GM10847 (cell line): Measurements from ENCODE around the gene FAM76A.

Experiments
- POLR2A ChIP-seq: IDR thresholded peaks from 2 replicates; pipeline ENCODE4 v1.6.1; 2011; ENCODE audit not compliant: insufficient read length; ENCODE audit errors: extremely low read depth

Gene FAM76A

DNA sequence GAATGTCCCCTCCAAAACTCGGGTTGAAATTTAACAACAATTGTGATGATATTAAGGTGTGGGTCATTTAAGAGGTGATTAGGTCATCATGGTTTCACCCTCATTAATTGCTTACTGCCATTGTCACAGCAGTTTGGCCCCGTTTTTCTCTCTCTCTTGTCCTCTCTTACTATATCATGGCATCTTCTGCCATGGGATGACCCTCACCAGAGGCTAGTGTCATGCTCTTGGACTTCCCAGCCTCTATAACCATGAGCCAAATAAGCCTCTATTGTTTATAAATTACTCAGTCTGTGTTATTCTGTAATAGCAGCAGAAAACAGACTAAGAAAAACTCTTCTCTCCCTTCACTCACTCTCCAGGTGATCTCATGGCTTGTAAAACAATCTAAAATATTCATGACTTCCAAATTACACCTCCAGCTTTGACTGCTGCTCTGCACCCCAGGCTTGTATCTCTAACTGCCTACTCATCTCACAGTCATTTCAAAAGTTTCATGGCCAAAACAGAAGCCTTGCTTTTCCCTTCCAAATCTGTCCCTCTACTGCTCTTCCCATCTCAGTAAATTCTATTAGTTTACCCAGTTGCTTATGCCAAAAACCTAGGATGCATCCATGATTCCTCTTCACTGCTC is 9.4 kb upstream of the FAM76A start:
- TF ChIP-seq POLR2A: no peak

DNA sequence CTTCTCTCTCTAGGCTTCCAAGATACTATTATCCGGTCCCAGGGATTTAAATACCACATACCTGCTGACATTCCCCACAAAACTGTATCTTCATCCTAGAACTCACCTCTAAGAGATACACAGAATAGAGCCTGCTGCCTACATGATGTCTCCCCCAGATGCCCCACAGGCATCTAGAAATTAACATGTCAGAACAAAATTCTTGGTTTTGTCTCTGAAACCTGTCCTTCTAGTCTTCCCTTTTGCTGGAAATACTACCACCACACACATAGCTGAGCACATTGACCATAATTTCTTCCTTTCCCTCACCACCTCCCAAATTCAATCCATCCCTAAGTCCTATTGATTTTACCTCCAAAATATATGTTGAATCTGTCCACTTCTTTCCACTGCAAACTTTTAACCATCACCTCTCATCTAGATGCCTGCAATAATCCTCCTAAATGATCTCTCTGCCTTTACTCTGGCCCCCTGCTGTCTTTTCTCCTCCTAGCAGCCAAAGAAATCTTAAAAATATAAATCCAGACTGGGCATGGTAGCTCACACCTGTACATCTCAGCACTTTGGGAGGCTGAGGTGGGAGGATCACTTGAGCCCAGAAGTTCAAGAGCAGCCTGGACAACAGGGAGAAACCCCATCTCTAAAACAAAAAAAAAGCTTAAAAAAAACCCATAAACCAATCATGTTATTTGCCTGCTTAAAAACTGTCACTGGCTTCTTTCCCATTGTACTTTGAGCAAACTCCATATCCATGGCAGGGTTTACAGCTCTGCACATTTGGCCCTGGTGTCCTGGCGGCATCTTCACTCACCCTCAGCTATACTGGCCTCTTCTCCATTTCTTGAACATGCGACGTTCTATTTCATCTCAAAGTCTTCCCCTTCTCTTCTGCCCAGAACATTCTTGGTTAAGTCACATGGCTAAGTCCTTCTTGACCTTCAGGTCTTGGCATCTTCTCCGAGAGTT is 6.2 kb upstream of the FAM76A start:
- no peak for TF ChIP-seq POLR2A

GRCh38 chr1:27724961-27725373 is 794 bp upstream of the FAM76A start:
- no peak for TF ChIP-seq POLR2A

DNA sequence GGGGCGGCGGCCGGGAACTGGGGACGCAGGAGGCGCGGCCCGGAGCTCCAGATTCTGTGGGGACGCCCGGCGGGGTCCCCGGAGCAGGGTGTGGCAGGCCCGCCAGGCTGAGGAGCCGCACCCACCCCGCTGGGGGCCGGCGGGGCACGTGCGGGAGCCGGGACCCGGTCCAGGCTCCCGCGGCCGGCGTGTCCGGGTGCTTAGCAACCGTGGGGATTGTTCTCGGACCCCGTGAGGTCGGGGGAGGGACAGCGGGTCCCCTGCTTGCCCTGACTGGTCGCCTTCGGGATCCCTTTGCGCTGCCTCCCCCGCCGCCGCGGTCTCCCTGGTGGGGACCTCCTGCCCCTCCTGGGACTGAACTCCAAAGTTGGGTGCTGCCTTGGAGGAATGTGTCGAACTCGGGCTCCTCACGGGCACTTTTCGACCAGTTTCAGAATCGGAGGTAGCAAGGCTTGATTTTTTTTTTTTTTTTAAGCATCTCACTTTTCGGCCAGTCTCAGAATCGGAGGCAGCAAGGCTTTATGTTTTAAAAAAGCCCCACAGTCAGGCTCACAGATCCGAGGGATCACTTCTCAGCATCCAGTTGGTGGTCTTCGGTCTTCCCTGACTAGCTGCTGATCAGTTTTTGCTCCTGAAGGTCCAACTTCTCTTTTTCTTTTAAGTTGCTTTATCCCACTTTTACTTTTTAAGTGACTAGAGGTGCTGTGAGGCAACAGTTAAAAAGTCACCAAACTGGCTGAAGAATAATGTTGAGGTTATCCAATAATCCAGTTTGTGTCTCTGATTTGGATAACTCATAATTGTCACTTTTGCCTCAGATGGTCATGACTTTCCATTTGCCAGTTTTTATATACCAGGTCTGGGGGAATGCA is 648 bp downstream of the FAM76A start:
- no peak for TF ChIP-seq POLR2A

- no peak for TF ChIP-seq POLR2A
Observed at GRCh38 chr1:27727126-27727525, 1.4 kb downstream of the FAM76A start.

- TF ChIP-seq POLR2A: no peak
Observed at GRCh38 chr1:27736252-27736651, 10.5 kb downstream of the FAM76A start.

DNA sequence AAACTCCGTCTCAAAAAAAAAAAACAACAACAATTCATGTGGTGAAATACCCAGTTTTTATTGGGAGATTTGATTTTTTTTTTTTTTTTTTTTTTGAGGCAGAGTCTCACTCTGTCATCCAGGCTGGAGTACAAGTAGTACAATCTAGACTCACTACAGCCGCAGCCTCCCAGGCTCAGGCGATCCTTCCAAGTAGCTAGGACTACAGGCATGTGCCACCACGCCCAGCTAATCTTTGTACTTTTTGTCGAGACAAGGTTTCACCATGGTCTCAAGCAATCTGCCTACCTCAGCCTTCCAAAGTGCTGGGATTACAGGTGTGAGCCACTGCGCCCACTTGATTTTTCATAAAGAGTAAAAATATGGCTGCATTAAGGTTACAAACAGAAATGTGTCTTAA is 15.4 kb downstream of the FAM76A start:
- no peak for TF ChIP-seq POLR2A

DNA sequence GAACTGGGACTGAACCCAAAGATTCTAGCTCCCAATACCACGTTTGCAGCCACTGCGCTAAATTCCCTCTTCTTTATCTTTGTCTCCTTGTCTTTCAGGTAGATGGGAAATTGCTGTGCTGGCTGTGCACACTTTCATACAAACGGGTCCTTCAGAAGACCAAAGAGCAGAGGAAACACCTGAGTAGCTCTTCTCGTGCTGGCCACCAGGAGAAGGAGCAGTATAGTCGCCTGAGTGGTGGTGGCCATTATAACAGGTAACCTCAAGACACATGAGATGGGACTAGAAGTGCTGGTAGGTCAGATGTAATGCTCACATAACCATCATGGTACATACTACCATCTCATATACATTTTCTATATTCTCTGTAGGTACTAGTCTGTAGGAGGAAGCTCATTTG is 18.8 kb downstream of the FAM76A start:
- TF ChIP-seq POLR2A: no peak

- TF ChIP-seq POLR2A: no peak
Observed at GRCh38 chr1:27745466-27745865, 19.7 kb downstream of the FAM76A start.

- no peak for TF ChIP-seq POLR2A
Observed at GRCh38 chr1:27752360-27752759, 26.6 kb downstream of the FAM76A start.

- no peak for TF ChIP-seq POLR2A
Observed at GRCh38 chr1:27755286-27755685, 29.5 kb downstream of the FAM76A start.

GRCh38 chr1:27755865-27756264 is 30.1 kb downstream of the FAM76A start:
- TF ChIP-seq POLR2A: no peak

DNA sequence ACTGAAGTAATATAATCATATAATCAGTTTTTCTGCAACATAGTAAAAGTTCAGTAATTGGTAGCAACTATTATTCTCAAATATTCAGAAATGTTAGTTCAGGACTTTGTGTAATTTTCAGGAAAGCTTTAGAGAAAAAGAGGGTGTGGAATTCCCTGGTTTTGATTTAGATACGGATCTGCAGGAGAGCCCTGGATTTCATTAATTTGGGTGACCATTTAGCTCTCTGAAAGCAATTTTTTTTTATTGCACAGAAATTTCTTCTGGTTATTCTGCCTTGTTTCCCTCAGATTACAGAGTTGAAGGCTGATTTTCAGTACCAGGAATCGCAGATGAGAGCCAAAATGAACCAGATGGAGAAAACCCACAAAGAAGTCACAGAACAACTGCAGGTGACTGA is 33.5 kb downstream of the FAM76A start:
- TF ChIP-seq POLR2A: no peak

DNA sequence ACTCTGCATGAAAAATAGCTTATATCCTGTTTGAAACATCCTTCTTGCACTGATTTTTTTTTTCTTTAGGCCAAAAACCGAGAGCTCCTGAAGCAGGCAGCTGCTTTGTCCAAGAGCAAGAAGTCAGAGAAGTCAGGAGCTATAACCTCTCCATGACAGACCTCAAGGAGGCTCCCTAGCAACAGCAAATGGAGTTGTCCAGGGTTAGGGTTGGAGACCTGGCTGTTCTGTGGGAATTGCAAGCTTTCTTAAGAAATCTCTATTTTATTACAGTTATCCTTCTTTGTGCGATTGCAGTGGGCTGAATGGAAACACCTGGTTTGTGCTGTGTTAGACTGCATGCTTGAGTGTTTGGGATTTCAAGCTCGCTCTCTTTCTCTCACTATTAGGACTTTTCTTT is 34.7 kb downstream of the FAM76A start:
- no peak for TF ChIP-seq POLR2A

- no peak for TF ChIP-seq POLR2A
Observed at GRCh38 chr1:27762033-27762432, 36.3 kb downstream of the FAM76A start.
